Heart left ventricle (tissue), 16 donors: Measurements from ENCODE around the gene ANKLE1. TPM values are rescaled to one million over a fixed set of nuclear protein-coding genes. Genes with fewer than 3 reads are reported as not detected.

Source experiments
- ATAC-seq, 4 donors: fragments of 200-7000 bp; cut with Tn5 transposase; one replicate each; pipeline ENCODE4 v1.9.1; 2020 to 2022; ENCODE audit warnings: moderate library complexity in 4 of 4, mild to moderate bottlenecking in 3 of 4, moderate number of reproducible peaks in 1 of 4
- DNase-seq, 5 donors: peaks; one replicate each; pipeline ENCODE4 v3.0.0-alpha.2; 2020
- H3K27ac ChIP-seq, 12 donors: fragments of 200-600 bp; sonication (generic) in 4 of 12; one replicate each; pipeline versions ENCODE4 v1.5.0 to v1.8.0; 2016 to 2022; ENCODE audit warnings: mild to moderate bottlenecking in 2 of 12
- H3K27me3 ChIP-seq, 9 donors: fragments of 200-600 bp; sonication (generic) in 2 of 9; one replicate each; pipeline versions ENCODE4 v1.5.1 to v1.8.0; 2016 to 2022; ENCODE audit warnings: mild to moderate bottlenecking in 3 of 9
- H3K36me3 ChIP-seq, 9 donors: fragments of 200-600 bp; sonication (generic) in 2 of 9; one replicate each; pipeline versions ENCODE4 v1.5.0 to v1.8.0; 2018 to 2022; ENCODE audit warnings: mild to moderate bottlenecking in 2 of 9
- H3K4me1 ChIP-seq, 12 donors: fragments of 200-600 bp; sonication (generic) in 4 of 12; one replicate each; pipeline versions ENCODE4 v1.5.0 to v1.8.0; 2016 to 2022; ENCODE audit warnings: mild to moderate bottlenecking in 3 of 12
- H3K4me3 ChIP-seq, 12 donors: fragments of 200-600 bp; sonication (generic) in 4 of 12; one replicate each; pipeline versions ENCODE4 v1.5.0 to v1.8.0; 2017 to 2022; ENCODE audit warnings: mild to moderate bottlenecking in 9 of 12, moderate library complexity in 4 of 12
- H3K9me3 ChIP-seq, 12 donors: fragments of 200-600 bp; sonication (generic) in 4 of 12; one replicate each; pipeline versions ENCODE4 v1.5.0 to v1.8.0; 2016 to 2022; ENCODE audit warnings: mild to moderate bottlenecking in 1 of 12
- POLR2A ChIP-seq, 2 donors: fragments of 450-650 bp; IDR thresholded peaks; one replicate each; pipeline ENCODE4 v1.6.1; 2017; ENCODE audit warnings: antibody characterized with exemption in 2 of 2, mild to moderate bottlenecking in 2 of 2, moderate library complexity in 2 of 2
- WGBS, 4 donors: extraction: QIAGEN DNeasy Blood & Tissue Kit in 2 of 4; methylation state at CpG; one replicate each; pipeline versions ENCODE4 v1.1.5 to v1.1.7; 2013 to 2018; 5-methylcytosine and 5-hydroxymethylcytosine counted together
- intact Hi-C, 10 donors: fragments of 100-400 bp; cut with DNase I; formaldehyde crosslinking; loops; one replicate each; pipeline versions ENCODE4 v1.11.1 to v1.14.2; 2022
- polyA plus RNA-seq, 2 donors: library from polyadenylated mRNA; stranded (reverse); fragments of 200-250 nt; gene quantifications; one replicate each; pipeline ENCODE4 v1.2.3, GENCODE V29; 2013
- total RNA-seq, 9 donors: library from RNA; depleted of rRNA in 2 of 9; stranded (reverse); fragments of >200 nt in 2 of 9; fragmentation: NEBNext Ultra II Directional in 3 of 9; extraction: Animal tissue kit (Norgen Biotek cat#: 25700) in 3 of 9; gene quantifications; one replicate each; pipeline versions ENCODE4 v1.1.0 to v1.2.4, GENCODE V29; 2016 to 2023
- TF ChIP-seq, protein P1 (sequence below), 12 donors: fragments of 200-600 bp; sonication (generic) in 4 of 12; IDR thresholded peaks; one replicate each; pipeline versions ENCODE4 v1.5.0 to v1.8.0; 2018 to 2022; ENCODE audit warnings: antibody characterized with exemption in 12 of 12, mild to moderate bottlenecking in 5 of 12
- donor health status: ischemic (EF 13 %, LVEDD 7.1; RV severe dilation, severe dysfunction).
- donor health status: healthy with polysubstance abuse.
- donor health status: DM: no; HTN: yes; CAD: no.
- donor health status: DM: no; HTN: no; CAD: no.
- donor health status: ischemic (EF 25% LVEDD 6.9; RV normal size, moderate dysfunction).
- donor health status: ischemic (EF 25% LVEDD 5.7; RV mildly dilated, moderate dysfunction).
- donor health status: healthy.
- donor health status: DM: yes; HTN: yes; CAD: no.
- donor health status: ischemic (EF 35%, LVEDD 5.7; RV mildly dilated, moderate dysfunction).
- donor health status: nonischemic (EF 11% LVEDD 7.7; RV severe dilation, severe dysfunction).
- donor health status: DM: yes; HTN: yes; CAD: no.
- donor health status: PGD.
- donor health status: ischemic (EF 29% LVEDD 5.4; RV normal size, mild dysfunction).
- donor health status: nonischemic (EF 23%, LVEDD 6.1; RV moderate dilation, normal function).

The ANKLE1 gene
- total and polyA plus RNA-seq, 11 donors: 0.07 to 0.44 (median 0.23) TPM; not detected in 2

GRCh38 chr19:17335575-17335974 is 53.9 kb downstream of the ANKLE1 start:
- TF ChIP-seq, protein P1, sequence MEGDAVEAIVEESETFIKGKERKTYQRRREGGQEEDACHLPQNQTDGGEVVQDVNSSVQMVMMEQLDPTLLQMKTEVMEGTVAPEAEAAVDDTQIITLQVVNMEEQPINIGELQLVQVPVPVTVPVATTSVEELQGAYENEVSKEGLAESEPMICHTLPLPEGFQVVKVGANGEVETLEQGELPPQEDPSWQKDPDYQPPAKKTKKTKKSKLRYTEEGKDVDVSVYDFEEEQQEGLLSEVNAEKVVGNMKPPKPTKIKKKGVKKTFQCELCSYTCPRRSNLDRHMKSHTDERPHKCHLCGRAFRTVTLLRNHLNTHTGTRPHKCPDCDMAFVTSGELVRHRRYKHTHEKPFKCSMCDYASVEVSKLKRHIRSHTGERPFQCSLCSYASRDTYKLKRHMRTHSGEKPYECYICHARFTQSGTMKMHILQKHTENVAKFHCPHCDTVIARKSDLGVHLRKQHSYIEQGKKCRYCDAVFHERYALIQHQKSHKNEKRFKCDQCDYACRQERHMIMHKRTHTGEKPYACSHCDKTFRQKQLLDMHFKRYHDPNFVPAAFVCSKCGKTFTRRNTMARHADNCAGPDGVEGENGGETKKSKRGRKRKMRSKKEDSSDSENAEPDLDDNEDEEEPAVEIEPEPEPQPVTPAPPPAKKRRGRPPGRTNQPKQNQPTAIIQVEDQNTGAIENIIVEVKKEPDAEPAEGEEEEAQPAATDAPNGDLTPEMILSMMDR (IDR thresholded peaks at IDR 0.05): no peak
- TF ChIP-seq POLR2A (IDR thresholded peaks at IDR 0.05): no peak
- Histone ChIP-seq H3K4me3 (peak overlapping the region in 6 of 12 donors; percentile 78 to 93 (median 80)), H3K9me3 (no peaks in the 10 kb centered on the region), H3K27ac (peak overlapping the region in 1 of 12 donors; percentile 94), H3K36me3 (peaks cover 0 to 7% (median 0%) of the 10 kb centered on the region in 9 donors), H3K27me3 (no peaks in the 10 kb centered on the region), H3K4me1 (peaks cover 0 to 40% (median 28%) of the 10 kb centered on the region in 12 donors)
- intact Hi-C loops: loop anchor here in 1 of 10 donors (2.0 kb wide), 1 partner anchor 27 kb away; the partner anchor contains the start of gene DDA1
- WGBS, 4 donors: 66 to 73% (median 72%) methylated on average over 10 of the region's 10 CpGs
- no peak for ATAC-seq
- no peak for DNase-seq

Other genes with a start within 250 kb of the ANKLE1 start
- gene HAUS8, start 206.4 kb upstream of the ANKLE1 start, total RNA-seq: 1 to 10 TPM; 2.1 to 9.2 (median 4.7) TPM
- gene HAUS8, start 206.4 kb upstream of the ANKLE1 start, polyA plus RNA-seq: 1 to 10 TPM; 4.2 to 5.1 TPM
- gene MYO9B, start 206.1 kb upstream of the ANKLE1 start, total RNA-seq: 10 to 100 TPM; 24.2 to 89.4 (median 31.3) TPM
- gene MYO9B, start 206.1 kb upstream of the ANKLE1 start, polyA plus RNA-seq: 10 to 100 TPM; 26.9 to 39.6 TPM
- 10 to 100 TPM; 22.5 to 34.4 (median 25.8) TPM for gene USE1, start 66.5 kb upstream of the ANKLE1 start, total RNA-seq
- 10 to 100 TPM; 60.6 to 69.6 TPM for gene USE1, start 66.5 kb upstream of the ANKLE1 start, polyA plus RNA-seq
- 10 to 100 TPM in 6 of 9 donors, 1 to 10 TPM in 3; 8.7 to 27.2 (median 16.8) TPM for gene OCEL1, start 55.7 kb upstream of the ANKLE1 start, total RNA-seq
- gene OCEL1, start 55.7 kb upstream of the ANKLE1 start, polyA plus RNA-seq: 10 to 100 TPM; 15.6 to 35.2 TPM
- 100 to 1,000 TPM in 2 of 9 donors, 10 to 100 TPM in 7; 34.7 to 117 (median 47.0) TPM for gene NR2F6, start 36.0 kb upstream of the ANKLE1 start, total RNA-seq
- gene NR2F6, start 36.0 kb upstream of the ANKLE1 start, polyA plus RNA-seq: 10 to 100 TPM; 30.8 to 38.3 TPM
- 10 to 100 TPM in 1 of 9 donors, 1 to 10 TPM in 8; 3.7 to 14.6 (median 7.3) TPM for gene USHBP1, start 17.2 kb upstream of the ANKLE1 start, total RNA-seq
- 10 to 100 TPM; 11.1 to 12.4 TPM for gene USHBP1, start 17.2 kb upstream of the ANKLE1 start, polyA plus RNA-seq
- gene BABAM1, start 14.5 kb upstream of the ANKLE1 start, total RNA-seq: 10 to 100 TPM; 60.9 to 92.4 (median 75.9) TPM
- 10 to 100 TPM; 67.2 to 73.5 TPM for gene BABAM1, start 14.5 kb upstream of the ANKLE1 start, polyA plus RNA-seq
- gene ABHD8, start 21.5 kb downstream of the ANKLE1 start, total RNA-seq: 10 to 100 TPM in 5 of 9 donors, 1 to 10 TPM in 4; 7.4 to 21.8 (median 10.3) TPM
- gene ABHD8, start 21.5 kb downstream of the ANKLE1 start, polyA plus RNA-seq: 10 to 100 TPM; 11.6 to 19.2 TPM
- 100 to 1,000 TPM in 8 of 9 donors, 10 to 100 TPM in 1; 97.8 to 389 (median 174) TPM for gene MRPL34, start 24.0 kb downstream of the ANKLE1 start, total RNA-seq
- gene MRPL34, start 24.0 kb downstream of the ANKLE1 start, polyA plus RNA-seq: 100 to 1,000 TPM; 296 to 325 TPM
- gene DDA1, start 27.7 kb downstream of the ANKLE1 start, total RNA-seq: 10 to 100 TPM; 13.9 to 47.1 (median 35.7) TPM
- 10 to 100 TPM; 64.8 to 84.6 TPM for gene DDA1, start 27.7 kb downstream of the ANKLE1 start, polyA plus RNA-seq
- 10 to 100 TPM in 2 of 9 donors, 1 to 10 TPM in 7; 6.4 to 11.0 (median 7.9) TPM for gene ANO8, start 53.0 kb downstream of the ANKLE1 start, total RNA-seq
- 1 to 10 TPM; 4.8 to 8.3 TPM for gene ANO8, start 53.0 kb downstream of the ANKLE1 start, polyA plus RNA-seq
- 10 to 100 TPM in 7 of 9 donors, 1 to 10 TPM in 2; 6.3 to 20.1 (median 11.3) TPM for gene GTPBP3, start 55.7 kb downstream of the ANKLE1 start, total RNA-seq
- gene GTPBP3, start 55.7 kb downstream of the ANKLE1 start, polyA plus RNA-seq: 10 to 100 TPM in 1 of 2 donors, 1 to 10 TPM in 1; 8.9 to 13.0 TPM
- 10 to 100 TPM in 4 of 9 donors, 1 to 10 TPM in 5; 7.1 to 52.8 (median 9.5) TPM for gene PLVAP, start 95.4 kb downstream of the ANKLE1 start, total RNA-seq
- gene PLVAP, start 95.4 kb downstream of the ANKLE1 start, polyA plus RNA-seq: 10 to 100 TPM; 26.4 to 50.1 TPM
- under 1 TPM in 2 of 9 donors, not detected in 7; 0.37 to 0.53 TPM for gene CCDC194, start 112.3 kb downstream of the ANKLE1 start, total RNA-seq
- gene CCDC194, start 112.3 kb downstream of the ANKLE1 start, polyA plus RNA-seq: under 1 TPM in 1 of 2 donors, not detected in 1; 0.23 TPM
- 100 to 1,000 TPM in 1 of 9 donors, 10 to 100 TPM in 8; 28.6 to 116 (median 49.4) TPM for gene BST2, start 123.7 kb downstream of the ANKLE1 start, total RNA-seq
- gene BST2, start 123.7 kb downstream of the ANKLE1 start, polyA plus RNA-seq: 10 to 100 TPM; 37.1 to 64.1 TPM
- gene MVB12A, start 138.1 kb downstream of the ANKLE1 start, total RNA-seq: 10 to 100 TPM; 11.8 to 41.5 (median 18.5) TPM
- gene MVB12A, start 138.1 kb downstream of the ANKLE1 start, polyA plus RNA-seq: 10 to 100 TPM; 30.7 to 46.5 TPM
- under 1 TPM in 1 of 9 donors, not detected in 8; 0.52 TPM for gene TMEM221, start 166.8 kb downstream of the ANKLE1 start, total RNA-seq
- under 1 TPM in 1 of 2 donors, not detected in 1; 0.04 TPM for gene TMEM221, start 166.8 kb downstream of the ANKLE1 start, polyA plus RNA-seq
- gene NXNL1, start 179.0 kb downstream of the ANKLE1 start, total RNA-seq: 1 to 10 TPM in 1 of 9 donors, under 1 TPM in 3, not detected in 5; 0.32 to 1.1 (median 0.57) TPM
- gene NXNL1, start 179.0 kb downstream of the ANKLE1 start, polyA plus RNA-seq: under 1 TPM in 1 of 2 donors, not detected in 1; 0.69 TPM
- 10 to 100 TPM; 32.6 to 70.3 (median 52.7) TPM for gene SLC27A1, start 188.6 kb downstream of the ANKLE1 start, total RNA-seq
- 10 to 100 TPM; 22.1 to 47.6 TPM for gene SLC27A1, start 188.6 kb downstream of the ANKLE1 start, polyA plus RNA-seq
- 10 to 100 TPM; 15.5 to 57.1 (median 27.0) TPM for gene PGLS, start 229.7 kb downstream of the ANKLE1 start, total RNA-seq
- 10 to 100 TPM; 28.8 to 45.9 TPM for gene PGLS, start 229.7 kb downstream of the ANKLE1 start, polyA plus RNA-seq